Liver (tissue), 9 donors: ENCODE measurements around the gene CARS2. TPM values are rescaled to one million over a fixed set of nuclear protein-coding genes. Genes with fewer than 3 reads are reported as not detected.

Experiments
- DNase-seq: peaks from one replicate; pipeline ENCODE4 v3.0.0-alpha.2; 2017; ENCODE audit warnings: low spot score
- H3K27ac ChIP-seq, 2 donors: one replicate each; pipeline ENCODE4 v1.7.0; 2013; ENCODE audit warnings: inconsistent platforms in 2 of 2, low read length in 2 of 2, control low read depth in 1 of 2, low read depth in 1 of 2, mild to moderate bottlenecking in 1 of 2
- H3K27me3 ChIP-seq, 4 donors: one replicate each; pipeline versions ENCODE4 v1.6.1 to v1.7.0; 2013; ENCODE audit warnings: low read length in 3 of 4, inconsistent platforms in 1 of 4, mild to moderate bottlenecking in 1 of 4, moderate library complexity in 1 of 4; ENCODE audit not compliant: control insufficient read depth in 4 of 4, insufficient read depth in 4 of 4
- H3K36me3 ChIP-seq, 4 donors: one replicate each; pipeline versions ENCODE4 v1.6.1 to v1.7.0; 2013; ENCODE audit warnings: low read length in 3 of 4, mild to moderate bottlenecking in 3 of 4, low read depth in 1 of 4, moderate library complexity in 1 of 4; ENCODE audit not compliant: control insufficient read depth in 4 of 4, insufficient read depth in 3 of 4
- H3K4me1 ChIP-seq, 4 donors: one replicate each; pipeline versions ENCODE4 v1.6.1 to v1.7.0; 2013; ENCODE audit warnings: low read length in 3 of 4, mild to moderate bottlenecking in 3 of 4, moderate library complexity in 1 of 4; ENCODE audit not compliant: control insufficient read depth in 4 of 4, insufficient read depth in 4 of 4
- H3K4me3 ChIP-seq, 3 donors: one replicate each; pipeline versions ENCODE4 v1.6.1 to v1.7.0; 2013; ENCODE audit warnings: low read length in 3 of 3, control low read depth in 1 of 3, low read depth in 1 of 3, mild to moderate bottlenecking in 1 of 3
- H3K9ac ChIP-seq, 2 donors: one replicate each; pipeline ENCODE4 v1.7.0; 2013; ENCODE audit warnings: low read length in 2 of 2, mild to moderate bottlenecking in 2 of 2, moderate library complexity in 2 of 2, control low read depth in 1 of 2, low read depth in 1 of 2
- H3K9me3 ChIP-seq, 4 donors: one replicate each; pipeline versions ENCODE4 v1.6.1 to v1.7.0; 2013; ENCODE audit warnings: low read length in 3 of 4; ENCODE audit not compliant: control insufficient read depth in 4 of 4
- EGR1 ChIP-seq, 2 donors: IDR thresholded peaks; 2 replicates each; pipeline ENCODE4 v1.6.1; 2016 to 2018; ENCODE audit warnings: antibody characterized with exemption in 2 of 2, low read depth in 2 of 2
- FOXA1 ChIP-seq: IDR thresholded peaks from 2 replicates; pipeline ENCODE4 v1.6.1; 2016; ENCODE audit warnings: antibody characterized with exemption
- FOXA2 ChIP-seq: IDR thresholded peaks from 2 replicates; pipeline ENCODE4 v1.6.1; 2016; ENCODE audit warnings: antibody characterized with exemption
- GABPA ChIP-seq, 2 donors: IDR thresholded peaks in 1 of 2; conservative IDR thresholded peaks in 1 of 2; 2 replicates each; pipeline ENCODE4 v1.6.1; 2016; ENCODE audit warnings: antibody characterized with exemption in 2 of 2, mild to moderate bottlenecking in 1 of 2, moderate library complexity in 1 of 2
- HNF4A ChIP-seq, 2 donors: conservative IDR thresholded peaks; 2 replicates each; pipeline ENCODE4 v1.6.1; 2016; ENCODE audit warnings: antibody characterized with exemption in 2 of 2, mild to moderate bottlenecking in 2 of 2
- HNF4G ChIP-seq: IDR thresholded peaks from 2 replicates; pipeline ENCODE4 v1.6.1; 2016; ENCODE audit warnings: antibody characterized with exemption
- JUND ChIP-seq, 2 donors: IDR thresholded peaks; 2 replicates each; pipeline ENCODE4 v1.6.1; 2016; ENCODE audit warnings: antibody characterized with exemption in 2 of 2
- MAX ChIP-seq: IDR thresholded peaks from 2 replicates; pipeline ENCODE4 v1.6.1; 2016; ENCODE audit warnings: antibody characterized with exemption
- NR2F2 ChIP-seq: IDR thresholded peaks from 2 replicates; pipeline ENCODE4 v1.6.1; 2016; ENCODE audit warnings: antibody characterized with exemption
- RAD21 ChIP-seq, 2 donors: IDR thresholded peaks; 2 replicates each; pipeline ENCODE4 v1.6.1; 2016; ENCODE audit warnings: antibody characterized with exemption in 2 of 2, mild to moderate bottlenecking in 2 of 2
- RXRA ChIP-seq, 2 donors: IDR thresholded peaks; 2 replicates each; pipeline ENCODE4 v1.6.1; 2017 to 2018; ENCODE audit warnings: antibody characterized with exemption in 2 of 2, mild to moderate bottlenecking in 1 of 2
- SP1 ChIP-seq: IDR thresholded peaks from 2 replicates; pipeline ENCODE4 v1.6.1; 2018; ENCODE audit warnings: antibody characterized with exemption, mild to moderate bottlenecking
- TAF1 ChIP-seq: conservative IDR thresholded peaks from 2 replicates; pipeline ENCODE4 v1.6.1; 2016; ENCODE audit warnings: antibody characterized with exemption, mild to moderate bottlenecking
- YY1 ChIP-seq: IDR thresholded peaks from 2 replicates; pipeline ENCODE4 v1.6.1; 2016; ENCODE audit warnings: antibody characterized with exemption, mild to moderate bottlenecking
- ZBTB33 ChIP-seq: IDR thresholded peaks from 2 replicates; pipeline ENCODE4 v1.6.1; 2016; ENCODE audit warnings: antibody characterized with exemption
- WGBS: extraction: QIAGEN DNeasy Blood & Tissue Kit; methylation state at CpG from one replicate; pipeline ENCODE4 v1.1.7; 2013; 5-methylcytosine and 5-hydroxymethylcytosine counted together
- polyA plus RNA-seq, 2 donors: library from polyadenylated mRNA; stranded (reverse) in 1 of 2; unstranded in 1 of 2; fragments of 200-250 nt in 1 of 2; fragments of >200 nt in 1 of 2; fragmentation: Nextera tagmentation in 1 of 2; extraction: Ambion mirVana in 1 of 2; gene quantifications; one replicate each; pipeline versions ENCODE4 v1.2.1 to v1.2.3, GENCODE V29; 2013 to 2015
- total RNA-seq, 2 donors: library from RNA; depleted of rRNA; stranded (reverse); fragments of >200 nt; gene quantifications; one replicate each; pipeline ENCODE4 v1.2.3, GENCODE V29; 2014
- TF ChIP-seq, protein P1 (sequence below): IDR thresholded peaks from 2 replicates; pipeline ENCODE4 v1.6.1; 2016; ENCODE audit warnings: antibody characterized with exemption, mild to moderate bottlenecking
- TF ChIP-seq, protein P2 (sequence below): IDR thresholded peaks from 2 replicates; pipeline ENCODE4 v1.6.1; 2016; ENCODE audit warnings: antibody characterized with exemption
- TF ChIP-seq, protein P3 (sequence below): fragments of 150-350 bp; IDR thresholded peaks from 2 replicates; pipeline ENCODE4 v1.5.1; 2017; ENCODE audit warnings: improper control_type of control experiment, low read depth, low read length; ENCODE audit not compliant: missing input control
- donor health status: healthy.
- donor health status: healthy.
- donor health status: healthy.
- donor health status: healthy.
- donor health status: healthy.

CARS2 gene
- total and polyA plus RNA-seq, 4 donors = 28.6 to 44.0 (median 31.4) TPM

DNA sequence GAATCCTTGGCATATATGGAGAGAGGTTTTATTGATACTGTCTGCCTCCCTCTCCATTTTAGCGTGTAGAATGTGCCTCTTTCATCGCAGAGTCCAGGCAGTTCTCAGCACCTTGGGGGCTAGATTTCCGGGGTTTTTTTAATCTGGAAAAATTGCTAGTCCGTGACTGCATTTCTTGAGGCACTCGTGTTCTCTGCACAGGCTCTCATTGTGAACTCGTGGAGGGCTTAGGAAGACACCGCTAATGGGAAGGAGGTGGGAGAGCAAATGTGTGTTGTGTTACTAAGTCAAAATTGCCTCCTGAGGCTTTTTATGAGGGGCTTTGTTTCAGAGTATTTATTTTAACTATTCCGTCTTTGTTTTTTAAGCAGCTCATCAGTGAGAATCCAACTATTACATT, 17.7 kb upstream of the CARS2 start (continued):
- TF ChIP-seq RXRA (IDR thresholded peaks at IDR 0.05) (no peak), MAX (no peak), RAD21 (IDR thresholded peaks at IDR 0.05) (no peak), TAF1 (no peak)
- TF ChIP-seq, protein P1, sequence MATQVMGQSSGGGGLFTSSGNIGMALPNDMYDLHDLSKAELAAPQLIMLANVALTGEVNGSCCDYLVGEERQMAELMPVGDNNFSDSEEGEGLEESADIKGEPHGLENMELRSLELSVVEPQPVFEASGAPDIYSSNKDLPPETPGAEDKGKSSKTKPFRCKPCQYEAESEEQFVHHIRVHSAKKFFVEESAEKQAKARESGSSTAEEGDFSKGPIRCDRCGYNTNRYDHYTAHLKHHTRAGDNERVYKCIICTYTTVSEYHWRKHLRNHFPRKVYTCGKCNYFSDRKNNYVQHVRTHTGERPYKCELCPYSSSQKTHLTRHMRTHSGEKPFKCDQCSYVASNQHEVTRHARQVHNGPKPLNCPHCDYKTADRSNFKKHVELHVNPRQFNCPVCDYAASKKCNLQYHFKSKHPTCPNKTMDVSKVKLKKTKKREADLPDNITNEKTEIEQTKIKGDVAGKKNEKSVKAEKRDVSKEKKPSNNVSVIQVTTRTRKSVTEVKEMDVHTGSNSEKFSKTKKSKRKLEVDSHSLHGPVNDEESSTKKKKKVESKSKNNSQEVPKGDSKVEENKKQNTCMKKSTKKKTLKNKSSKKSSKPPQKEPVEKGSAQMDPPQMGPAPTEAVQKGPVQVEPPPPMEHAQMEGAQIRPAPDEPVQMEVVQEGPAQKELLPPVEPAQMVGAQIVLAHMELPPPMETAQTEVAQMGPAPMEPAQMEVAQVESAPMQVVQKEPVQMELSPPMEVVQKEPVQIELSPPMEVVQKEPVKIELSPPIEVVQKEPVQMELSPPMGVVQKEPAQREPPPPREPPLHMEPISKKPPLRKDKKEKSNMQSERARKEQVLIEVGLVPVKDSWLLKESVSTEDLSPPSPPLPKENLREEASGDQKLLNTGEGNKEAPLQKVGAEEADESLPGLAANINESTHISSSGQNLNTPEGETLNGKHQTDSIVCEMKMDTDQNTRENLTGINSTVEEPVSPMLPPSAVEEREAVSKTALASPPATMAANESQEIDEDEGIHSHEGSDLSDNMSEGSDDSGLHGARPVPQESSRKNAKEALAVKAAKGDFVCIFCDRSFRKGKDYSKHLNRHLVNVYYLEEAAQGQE = no peak
- TF ChIP-seq, protein P2, sequence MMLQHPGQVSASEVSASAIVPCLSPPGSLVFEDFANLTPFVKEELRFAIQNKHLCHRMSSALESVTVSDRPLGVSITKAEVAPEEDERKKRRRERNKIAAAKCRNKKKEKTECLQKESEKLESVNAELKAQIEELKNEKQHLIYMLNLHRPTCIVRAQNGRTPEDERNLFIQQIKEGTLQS = no peak

DNA sequence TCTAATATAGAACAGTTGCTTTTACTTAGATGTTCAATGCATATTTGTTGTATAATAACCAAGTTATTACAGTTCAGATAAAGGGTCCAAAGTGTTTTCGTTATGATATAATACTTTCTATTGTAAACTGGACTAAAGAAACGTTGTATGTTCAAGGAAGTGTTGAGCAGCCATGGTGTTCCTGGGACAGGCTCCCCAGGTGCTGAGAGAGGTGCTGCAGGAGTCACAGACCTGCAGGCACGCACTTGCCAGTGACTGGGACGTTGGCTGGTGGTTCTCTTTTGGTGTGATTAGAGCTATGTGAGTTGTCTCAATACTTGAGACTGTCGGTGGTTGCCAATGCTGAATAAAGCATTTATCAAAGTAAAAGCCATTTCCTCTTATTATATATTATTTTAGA, 17.1 kb upstream of the CARS2 start:
- Histone ChIP-seq H3K4me3 (no peak overlapping the region), H3K36me3 (peaks cover 0 to 9% (median 7%) of the 10 kb centered on the region in 4 donors), H3K27ac (no peak overlapping the region), H3K9ac (no peak overlapping the region), H3K4me1 (peaks cover 0 to 8% (median 5%) of the 10 kb centered on the region in 4 donors), H3K9me3 (no peaks in the 10 kb centered on the region), H3K27me3 (no peaks in the 10 kb centered on the region)
- WGBS = 75% methylated on average over 5 of the region's 5 CpGs
- no peak for TF ChIP-seq RXRA (IDR thresholded peaks at IDR 0.05)
- DNase-seq = no peak

- no peak for DNase-seq
- WGBS = 98% methylated on average over 61 of the region's 61 CpGs
- TF ChIP-seq FOXA2 = no peak
- TF ChIP-seq YY1 = no peak
- no peak for TF ChIP-seq GABPA (IDR thresholded peaks at IDR 0.05 in 1 of 2, conservative IDR thresholded peaks at IDR 0.05 in 1 of 2)
- no peak for TF ChIP-seq FOXA1
- TF ChIP-seq ZBTB33 = no peak
- TF ChIP-seq NR2F2 = no peak
- TF ChIP-seq JUND (IDR thresholded peaks at IDR 0.05) = no peak
- no peak for TF ChIP-seq RXRA (IDR thresholded peaks at IDR 0.05)
- no peak for TF ChIP-seq EGR1 (IDR thresholded peaks at IDR 0.05; ENCODE audit: low read depth in 2 of 2)
- no peak for TF ChIP-seq SP1
- no peak for TF ChIP-seq HNF4G
- TF ChIP-seq MAX = no peak
- TF ChIP-seq, protein P3, sequence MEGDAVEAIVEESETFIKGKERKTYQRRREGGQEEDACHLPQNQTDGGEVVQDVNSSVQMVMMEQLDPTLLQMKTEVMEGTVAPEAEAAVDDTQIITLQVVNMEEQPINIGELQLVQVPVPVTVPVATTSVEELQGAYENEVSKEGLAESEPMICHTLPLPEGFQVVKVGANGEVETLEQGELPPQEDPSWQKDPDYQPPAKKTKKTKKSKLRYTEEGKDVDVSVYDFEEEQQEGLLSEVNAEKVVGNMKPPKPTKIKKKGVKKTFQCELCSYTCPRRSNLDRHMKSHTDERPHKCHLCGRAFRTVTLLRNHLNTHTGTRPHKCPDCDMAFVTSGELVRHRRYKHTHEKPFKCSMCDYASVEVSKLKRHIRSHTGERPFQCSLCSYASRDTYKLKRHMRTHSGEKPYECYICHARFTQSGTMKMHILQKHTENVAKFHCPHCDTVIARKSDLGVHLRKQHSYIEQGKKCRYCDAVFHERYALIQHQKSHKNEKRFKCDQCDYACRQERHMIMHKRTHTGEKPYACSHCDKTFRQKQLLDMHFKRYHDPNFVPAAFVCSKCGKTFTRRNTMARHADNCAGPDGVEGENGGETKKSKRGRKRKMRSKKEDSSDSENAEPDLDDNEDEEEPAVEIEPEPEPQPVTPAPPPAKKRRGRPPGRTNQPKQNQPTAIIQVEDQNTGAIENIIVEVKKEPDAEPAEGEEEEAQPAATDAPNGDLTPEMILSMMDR = no peak
- TF ChIP-seq TAF1 = no peak
- no peak for TF ChIP-seq RAD21 (IDR thresholded peaks at IDR 0.05)
- no peak for TF ChIP-seq HNF4A (conservative IDR thresholded peaks at IDR 0.05)
- TF ChIP-seq, protein P2 = no peak
Measured at GRCh38 chr13:110719036-110719710, 13.3 kb upstream of the CARS2 start.

More at GRCh38 chr13:110719036-110719710, 13.3 kb upstream of the CARS2 start:
- H3K4me1 ChIP-seq = peaks cover 0 to 22% (median 7%) of the 10 kb centered on the region in 4 donors
- no peak overlapping the region for H3K4me3 ChIP-seq
- no peak overlapping the region for H3K9ac ChIP-seq
- H3K9me3 ChIP-seq = no peaks in the 10 kb centered on the region
- peaks cover 0 to 9% (median 7%) of the 10 kb centered on the region in 4 donors for H3K36me3 ChIP-seq
- no peaks in the 10 kb centered on the region for H3K27me3 ChIP-seq
- H3K27ac ChIP-seq = no peak overlapping the region
